Upper lobe of right lung (tissue), 1 donor: ENCODE data around the gene DNMT3A. TPM values are rescaled to one million over a fixed set of nuclear protein-coding genes. Genes with fewer than 3 reads are reported as not detected.

Source experiments
- ATAC-seq: fragments of 200-7000 bp; cut with Tn5 transposase; one replicate; pipeline ENCODE4 v1.9.1; 2020; ENCODE audit warnings: mild to moderate bottlenecking, moderate library complexity
- DNase-seq: peaks from one replicate; pipeline ENCODE4 v3.0.0-alpha.2; 2020
- H3K27ac ChIP-seq: fragments of 200-600 bp; one replicate; pipeline ENCODE4 v1.8.0; 2022
- H3K27me3 ChIP-seq: fragments of 200-600 bp; one replicate; pipeline ENCODE4 v1.8.0; 2022; ENCODE audit warnings: mild to moderate bottlenecking
- H3K36me3 ChIP-seq: fragments of 200-600 bp; one replicate; pipeline ENCODE4 v1.8.0; 2022
- H3K4me1 ChIP-seq: fragments of 200-600 bp; one replicate; pipeline ENCODE4 v1.8.0; 2022
- H3K4me3 ChIP-seq: fragments of 200-600 bp; one replicate; pipeline ENCODE4 v1.8.0; 2022; ENCODE audit warnings: mild to moderate bottlenecking
- H3K9me3 ChIP-seq: fragments of 200-600 bp; one replicate; pipeline ENCODE4 v1.8.0; 2022
- CTCF ChIP-seq: fragments of 200-600 bp; IDR thresholded peaks from one replicate; pipeline ENCODE4 v1.8.0; 2022; ENCODE audit warnings: antibody characterized with exemption
- intact Hi-C: fragments of 100-400 bp; cut with DNase I; formaldehyde crosslinking; loops from one replicate; pipeline ENCODE4 v1.11.0; 2022
- total RNA-seq: library from RNA; stranded (reverse); fragmentation: NEBNext Ultra II Directional; extraction: Animal tissue kit (Norgen Biotek cat#: 25700); gene quantifications from one replicate; pipeline ENCODE4 v1.2.1, GENCODE V29; 2021
- donor health status: DM: no; HTN: yes; CAD: no; lungs with severe emphysema.

The DNMT3A gene
- total RNA-seq, 1 donor from 2014 or later: 31.3 TPM

- Histone ChIP-seq H3K4me3 (no peak overlapping the region), H3K4me1 (peaks cover 4% of the 10 kb centered on the region), H3K9me3 (no peaks in the 10 kb centered on the region), H3K27ac (no peak overlapping the region), H3K36me3 (no peaks in the 10 kb centered on the region), H3K27me3 (no peaks in the 10 kb centered on the region)
- intact Hi-C loops: no loop called here
- TF ChIP-seq CTCF: no peak
- DNase-seq (peak; percentile 35), ATAC-seq (no peak)
Measured at GRCh38 chr2:25194576-25195122, 147.1 kb downstream of the DNMT3A start.

- intact Hi-C loops: no loop called here
- ATAC-seq: no peak
- no peaks in the 10 kb centered on the region for H3K4me1 ChIP-seq
Measured at GRCh38 chr2:25190536-25190935, 151.2 kb downstream of the DNMT3A start.

GRCh38 chr2:25188405-25188804 lies 153.3 kb downstream of the DNMT3A start:
- no peaks in the 10 kb centered on the region for H3K36me3 ChIP-seq
- H3K4me3 ChIP-seq: no peak overlapping the region
- DNase-seq (no peak), ATAC-seq (no peak)
- H3K27me3 ChIP-seq: no peaks in the 10 kb centered on the region
- no peaks in the 10 kb centered on the region for H3K9me3 ChIP-seq
- no peak for TF ChIP-seq CTCF
- H3K27ac ChIP-seq: no peak overlapping the region
- intact Hi-C loops: no loop called here
- H3K4me1 ChIP-seq: no peaks in the 10 kb centered on the region

More at GRCh38 chr2:25190536-25190935, 151.2 kb downstream of the DNMT3A start:
- H3K36me3 ChIP-seq: no peaks in the 10 kb centered on the region
- no peak for DNase-seq
- no peaks in the 10 kb centered on the region for H3K27me3 ChIP-seq
- H3K9me3 ChIP-seq: no peaks in the 10 kb centered on the region
- H3K4me3 ChIP-seq: no peak overlapping the region
- no peak for TF ChIP-seq CTCF
- no peak overlapping the region for H3K27ac ChIP-seq

GRCh38 chr2:25187729-25188350 lies 153.9 kb downstream of the DNMT3A start:
- H3K4me1 ChIP-seq: no peaks in the 10 kb centered on the region
- no peak overlapping the region for H3K4me3 ChIP-seq
- H3K9me3 ChIP-seq: no peaks in the 10 kb centered on the region
- intact Hi-C loops: no loop called here
- DNase-seq: no peak
- no peak for TF ChIP-seq CTCF
- no peak overlapping the region for H3K27ac ChIP-seq
- H3K36me3 ChIP-seq: no peaks in the 10 kb centered on the region
- no peaks in the 10 kb centered on the region for H3K27me3 ChIP-seq
- no peak for ATAC-seq

GRCh38 chr2:25184254-25184653 lies 157.5 kb downstream of the DNMT3A start:
- DNase-seq: no peak
- Histone ChIP-seq H3K27me3 (no peaks in the 10 kb centered on the region), H3K4me1 (no peaks in the 10 kb centered on the region), H3K36me3 (no peaks in the 10 kb centered on the region), H3K27ac (no peak overlapping the region), H3K9me3 (no peaks in the 10 kb centered on the region), H3K4me3 (no peak overlapping the region)
- TF ChIP-seq CTCF: no peak
- intact Hi-C loops: no loop called here
- peak; percentile 31 for ATAC-seq
